Testis (tissue), 2 donors: ENCODE results near the gene NDST4.

ENCODE experiments used
- POLR2A ChIP-seq: fragments of 450-650 bp; IDR thresholded peaks from one replicate; pipeline ENCODE4 v1.6.1; 2017; ENCODE audit warnings: antibody characterized with exemption, mild to moderate bottlenecking, moderate library complexity
- TF ChIP-seq, protein P1 (sequence below), 3 experiments: fragments of 450-650 bp in 2 of 3; fragments of 200-600 bp in 1 of 3; sonication (generic) in 1 of 3; IDR thresholded peaks; one replicate each; pipeline ENCODE4 v1.5.1; 2016 to 2019; ENCODE audit warnings: antibody characterized with exemption in 3 of 3, mild to moderate bottlenecking in 2 of 3, moderate library complexity in 1 of 3

DNA sequence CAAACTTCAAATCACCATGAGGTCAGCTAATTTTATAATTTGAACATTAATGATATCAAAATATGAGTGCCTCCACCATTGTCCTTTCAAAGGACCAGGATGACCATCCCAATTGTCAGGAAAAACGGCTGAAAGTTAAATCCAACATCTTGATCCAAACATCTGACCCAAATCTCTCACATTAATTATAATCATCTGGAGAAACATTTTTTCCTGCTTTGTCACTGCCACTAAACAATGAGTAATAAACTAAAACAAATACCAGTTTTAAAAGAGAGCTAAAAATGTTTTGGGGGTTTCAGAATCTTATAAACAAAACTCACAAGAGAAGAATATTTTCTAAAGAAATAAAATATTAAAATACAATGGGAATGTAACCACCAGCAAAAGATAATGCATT lies 45.7 kb upstream of the NDST4 start:
- TF ChIP-seq, protein P1, sequence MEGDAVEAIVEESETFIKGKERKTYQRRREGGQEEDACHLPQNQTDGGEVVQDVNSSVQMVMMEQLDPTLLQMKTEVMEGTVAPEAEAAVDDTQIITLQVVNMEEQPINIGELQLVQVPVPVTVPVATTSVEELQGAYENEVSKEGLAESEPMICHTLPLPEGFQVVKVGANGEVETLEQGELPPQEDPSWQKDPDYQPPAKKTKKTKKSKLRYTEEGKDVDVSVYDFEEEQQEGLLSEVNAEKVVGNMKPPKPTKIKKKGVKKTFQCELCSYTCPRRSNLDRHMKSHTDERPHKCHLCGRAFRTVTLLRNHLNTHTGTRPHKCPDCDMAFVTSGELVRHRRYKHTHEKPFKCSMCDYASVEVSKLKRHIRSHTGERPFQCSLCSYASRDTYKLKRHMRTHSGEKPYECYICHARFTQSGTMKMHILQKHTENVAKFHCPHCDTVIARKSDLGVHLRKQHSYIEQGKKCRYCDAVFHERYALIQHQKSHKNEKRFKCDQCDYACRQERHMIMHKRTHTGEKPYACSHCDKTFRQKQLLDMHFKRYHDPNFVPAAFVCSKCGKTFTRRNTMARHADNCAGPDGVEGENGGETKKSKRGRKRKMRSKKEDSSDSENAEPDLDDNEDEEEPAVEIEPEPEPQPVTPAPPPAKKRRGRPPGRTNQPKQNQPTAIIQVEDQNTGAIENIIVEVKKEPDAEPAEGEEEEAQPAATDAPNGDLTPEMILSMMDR (IDR thresholded peaks at IDR 0.05): no peak
- no peak for TF ChIP-seq POLR2A
